NB4 (cell line): ENCODE measurements around the gene WNT7A.

Experiments
- DNase-seq: peaks from one replicate; pipeline ENCODE4 v3.0.0; 2010; ENCODE audit warnings: low read depth
- H3K4me3 ChIP-seq: one replicate; pipeline ENCODE4 v1.5.1; 2011; ENCODE audit warnings: mild to moderate bottlenecking, low read depth, low read length, moderate library complexity
- MYC ChIP-seq: IDR thresholded peaks from 2 replicates; pipeline ENCODE4 v1.6.1; 2011; ENCODE audit warnings: low read depth, low read length
- POLR2A ChIP-seq: IDR thresholded peaks from 2 replicates; pipeline ENCODE4 v1.6.1; 2011; ENCODE audit warnings: mild to moderate bottlenecking; ENCODE audit not compliant: insufficient read length; ENCODE audit errors: extremely low read depth
- TF ChIP-seq, protein P1 (sequence below): IDR thresholded peaks from one replicate; pipeline ENCODE4 v1.5.1; 2012; ENCODE audit warnings: low read depth, low read length
- TF ChIP-seq, protein P2 (sequence below): IDR thresholded peaks from 2 replicates; pipeline ENCODE4 v1.6.1; 2011; ENCODE audit warnings: low read depth, low read length

WNT7A gene

DNA sequence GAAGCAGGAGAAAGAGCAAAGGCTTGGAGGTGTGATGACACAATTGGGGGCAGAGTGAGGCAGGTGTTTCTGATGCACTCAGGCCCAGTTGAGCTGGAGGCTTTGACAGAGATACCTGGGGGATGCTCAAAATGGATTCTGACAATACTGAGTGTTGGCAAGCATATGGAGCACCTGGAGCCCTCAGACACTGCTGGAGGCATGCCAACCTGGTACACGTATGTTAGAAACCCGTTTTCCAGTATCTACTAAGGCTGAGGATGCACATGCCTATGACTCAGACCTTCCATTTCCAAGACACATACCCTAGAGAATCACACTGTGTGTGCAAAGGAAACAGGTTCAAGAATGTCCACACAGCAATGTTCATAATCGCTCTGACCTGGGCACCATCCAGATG is 58.7 kb downstream of the WNT7A start:
- no peak for DNase-seq
- TF ChIP-seq, protein P1, sequence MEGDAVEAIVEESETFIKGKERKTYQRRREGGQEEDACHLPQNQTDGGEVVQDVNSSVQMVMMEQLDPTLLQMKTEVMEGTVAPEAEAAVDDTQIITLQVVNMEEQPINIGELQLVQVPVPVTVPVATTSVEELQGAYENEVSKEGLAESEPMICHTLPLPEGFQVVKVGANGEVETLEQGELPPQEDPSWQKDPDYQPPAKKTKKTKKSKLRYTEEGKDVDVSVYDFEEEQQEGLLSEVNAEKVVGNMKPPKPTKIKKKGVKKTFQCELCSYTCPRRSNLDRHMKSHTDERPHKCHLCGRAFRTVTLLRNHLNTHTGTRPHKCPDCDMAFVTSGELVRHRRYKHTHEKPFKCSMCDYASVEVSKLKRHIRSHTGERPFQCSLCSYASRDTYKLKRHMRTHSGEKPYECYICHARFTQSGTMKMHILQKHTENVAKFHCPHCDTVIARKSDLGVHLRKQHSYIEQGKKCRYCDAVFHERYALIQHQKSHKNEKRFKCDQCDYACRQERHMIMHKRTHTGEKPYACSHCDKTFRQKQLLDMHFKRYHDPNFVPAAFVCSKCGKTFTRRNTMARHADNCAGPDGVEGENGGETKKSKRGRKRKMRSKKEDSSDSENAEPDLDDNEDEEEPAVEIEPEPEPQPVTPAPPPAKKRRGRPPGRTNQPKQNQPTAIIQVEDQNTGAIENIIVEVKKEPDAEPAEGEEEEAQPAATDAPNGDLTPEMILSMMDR = no peak
- no peak for TF ChIP-seq POLR2A
- TF ChIP-seq, protein P2, sequence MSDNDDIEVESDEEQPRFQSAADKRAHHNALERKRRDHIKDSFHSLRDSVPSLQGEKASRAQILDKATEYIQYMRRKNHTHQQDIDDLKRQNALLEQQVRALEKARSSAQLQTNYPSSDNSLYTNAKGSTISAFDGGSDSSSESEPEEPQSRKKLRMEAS = no peak
- no peak for TF ChIP-seq MYC

GRCh38 chr3:13818919-13819318 is 61.0 kb downstream of the WNT7A start:
- no peak overlapping the region for H3K4me3 ChIP-seq
- no peak for DNase-seq
- no peak for TF ChIP-seq MYC
- TF ChIP-seq, protein P1 = no peak
- TF ChIP-seq, protein P2 = no peak
- TF ChIP-seq POLR2A = no peak

More for the DNA sequence above, 58.7 kb downstream of the WNT7A start:
- H3K4me3 ChIP-seq = no peak overlapping the region

- DNase-seq = no peak
- H3K4me3 ChIP-seq = no peak overlapping the region
These were observed 64.7 kb downstream of the WNT7A start for GRCh38 chr3:13815088-13815683.

GRCh38 chr3:13812034-13812471 is 67.8 kb downstream of the WNT7A start:
- no peak overlapping the region for H3K4me3 ChIP-seq
- TF ChIP-seq, protein P2 = no peak
- no peak for DNase-seq

More at GRCh38 chr3:13815088-13815683, 64.7 kb downstream of the WNT7A start:
- TF ChIP-seq, protein P2 = no peak
- no peak for TF ChIP-seq POLR2A

DNA sequence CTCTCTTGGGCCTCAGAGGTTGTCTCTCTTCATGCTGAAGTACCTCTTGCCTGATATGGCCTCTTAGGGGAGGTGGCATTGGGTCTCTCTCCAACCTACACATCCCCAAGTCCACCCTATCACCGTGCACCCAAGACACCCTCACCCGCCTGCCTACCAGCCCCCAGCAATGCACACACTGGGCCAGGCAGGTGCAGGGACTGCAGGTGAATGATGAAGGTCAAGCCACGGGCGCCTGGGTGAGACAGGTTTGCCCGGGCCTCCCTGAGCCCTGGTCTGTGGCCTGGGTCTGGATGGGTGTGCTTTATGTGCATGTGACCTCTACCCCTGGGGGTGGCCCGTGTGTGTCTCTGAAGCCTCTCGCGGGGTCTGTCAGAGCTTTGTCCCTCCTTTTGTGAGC is 68.3 kb downstream of the WNT7A start:
- no peak for DNase-seq
- no peak overlapping the region for H3K4me3 ChIP-seq
- TF ChIP-seq, protein P1 = no peak

DNA sequence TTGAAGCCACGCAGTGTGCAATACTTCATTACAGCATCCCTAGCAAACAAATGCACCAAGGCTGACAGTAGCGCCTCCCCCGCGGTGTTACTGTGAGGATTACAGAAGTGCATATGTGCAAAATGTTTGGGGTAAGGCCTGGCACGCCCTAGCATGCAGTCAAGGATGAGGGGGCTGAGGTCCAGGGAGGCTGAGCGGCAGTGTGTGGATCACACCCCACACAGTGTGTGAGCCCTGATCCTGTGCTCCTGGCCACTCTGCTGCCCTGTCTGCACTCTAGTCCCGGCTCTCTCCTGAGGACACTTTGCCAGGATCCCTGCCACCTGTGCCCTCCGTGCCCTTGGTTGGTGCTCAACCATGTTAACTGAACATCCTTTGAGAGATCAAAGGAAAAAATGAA is 71.3 kb downstream of the WNT7A start:
- no peak for TF ChIP-seq MYC
- TF ChIP-seq POLR2A = no peak
- TF ChIP-seq, protein P1 = no peak
- TF ChIP-seq, protein P2 = no peak
- no peak for DNase-seq
- no peak overlapping the region for H3K4me3 ChIP-seq
